Fibroblast of skin of left biceps (primary cell): Measurements from ENCODE around the gene CXCL17.

ENCODE experiments used
- DNase-seq, 2 experiments: peaks; one replicate each; pipeline ENCODE4 v3.0.0-alpha.2; 2013; ENCODE audit warnings: low read depth in 2 of 2

CXCL17 gene

GRCh38 chr19:42424712-42425131 is 18.0 kb downstream of the CXCL17 start:
- DNase-seq = no peak

GRCh38 chr19:42424345-42424707 is 18.4 kb downstream of the CXCL17 start:
- DNase-seq = no peak

GRCh38 chr19:42423462-42424344 is 19.0 kb downstream of the CXCL17 start:
- DNase-seq = peak; percentile 86 to 88

- no peak for DNase-seq
These were observed 19.8 kb downstream of the CXCL17 start for GRCh38 chr19:42422901-42423461.

GRCh38 chr19:42422092-42422900 is 20.4 kb downstream of the CXCL17 start:
- DNase-seq = no peak

GRCh38 chr19:42421591-42422031 is 21.1 kb downstream of the CXCL17 start:
- no peak for DNase-seq

GRCh38 chr19:42421101-42421500 is 21.6 kb downstream of the CXCL17 start:
- no peak for DNase-seq

GRCh38 chr19:42420055-42420544 is 22.6 kb downstream of the CXCL17 start:
- no peak for DNase-seq

GRCh38 chr19:42419309-42419708 is 23.4 kb downstream of the CXCL17 start:
- DNase-seq = no peak

GRCh38 chr19:42412661-42413076 is 30.1 kb downstream of the CXCL17 start:
- no peak for DNase-seq

- DNase-seq = no peak
These were observed 30.5 kb downstream of the CXCL17 start for GRCh38 chr19:42412227-42412626.

- no peak for DNase-seq
These were observed 31.1 kb downstream of the CXCL17 start for GRCh38 chr19:42411581-42412178.

GRCh38 chr19:42410371-42410770 is 32.4 kb downstream of the CXCL17 start:
- DNase-seq = no peak

- DNase-seq = no peak
These were observed 33.3 kb downstream of the CXCL17 start for GRCh38 chr19:42409477-42409876.

- no peak for DNase-seq
These were observed 35.0 kb downstream of the CXCL17 start for GRCh38 chr19:42407816-42408175.

GRCh38 chr19:42407085-42407815 is 35.5 kb downstream of the CXCL17 start:
- DNase-seq = no peak

- DNase-seq = no peak
These were observed 36.6 kb downstream of the CXCL17 start for GRCh38 chr19:42406111-42406510.

GRCh38 chr19:42403586-42403985 is 39.2 kb downstream of the CXCL17 start:
- DNase-seq = no peak

- DNase-seq = no peak
These were observed 40.2 kb downstream of the CXCL17 start for GRCh38 chr19:42402376-42403116.
